ENCODE data around the gene RPS29. TPM values are rescaled to one million over a fixed set of nuclear protein-coding genes. Genes with fewer than 3 reads are reported as not detected.

RPS29 gene

DNA sequence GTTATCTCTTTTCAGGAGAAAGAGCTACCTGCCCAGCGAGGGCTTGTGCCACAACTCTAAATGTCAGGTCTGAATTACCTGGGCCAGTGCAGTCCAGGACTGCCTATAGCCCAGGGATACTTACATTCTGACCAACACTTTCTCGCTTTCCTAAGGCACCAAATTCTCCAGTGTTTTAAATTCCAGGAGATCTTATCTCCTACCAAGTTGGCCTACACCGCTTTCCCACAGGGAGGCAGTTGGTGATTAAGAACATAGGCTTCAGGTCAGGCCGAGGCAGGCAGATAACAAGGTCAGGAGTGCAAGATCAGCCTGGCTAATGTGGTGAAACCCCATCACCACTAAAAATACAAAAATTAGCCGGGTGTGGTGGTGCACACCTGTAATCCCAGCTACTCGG is 41.1 kb downstream of the RPS29 start:
- Histone ChIP-seq H3K4me2 (ENCODE audit: insufficient read depth, low read length, poor library complexity, severe bottlenecking) (no peak overlapping the region), H3K4me3 (ENCODE audit: low read length in 2 of 2) (no peak overlapping the region), H2BK5ac (ENCODE audit: low read length) (no peak overlapping the region), H3K9me3 (replicated peaks in 1 of 2; ENCODE audit: control insufficient read depth in 2 of 2, insufficient read depth in 1 of 2, low read depth in 1 of 2, low read length in 2 of 2) (peaks cover 0 to 2% of the 10 kb centered on the region in 2 donors), H2AFZ (ENCODE audit: low read length) (no peak overlapping the region), H3K79me1 (ENCODE audit: low read depth, low read length) (no peaks in the 10 kb centered on the region), H3K23ac (ENCODE audit: low read depth, low read length, poor library complexity) (no peak overlapping the region), H2BK120ac (ENCODE audit: low read depth, low read length) (no peak overlapping the region), H4K91ac (ENCODE audit: low read depth, low read length, poor library complexity) (no peak overlapping the region), H3K14ac (ENCODE audit: low read length) (no peak overlapping the region), H3K36me3 (replicated peaks in 1 of 2; ENCODE audit: control insufficient read depth in 2 of 2, insufficient read depth in 2 of 2, low read length in 2 of 2) (no peaks in the 10 kb centered on the region), H3K18ac (ENCODE audit: low read length) (no peak overlapping the region), H3K9ac (ENCODE audit: low read depth, low read length, poor library complexity) (no peak overlapping the region), H2BK15ac (ENCODE audit: low read length) (no peak overlapping the region), H2BK12ac (ENCODE audit: low read length) (no peak overlapping the region), H2AK5ac (ENCODE audit: low read depth, low read length) (no peak overlapping the region), H4K8ac (ENCODE audit: low read depth, low read length) (no peak overlapping the region), H3K27ac (replicated peaks; ENCODE audit: low read length) (no peak overlapping the region), H3K4me1 (ENCODE audit: control insufficient read depth in 2 of 2, insufficient read depth in 1 of 2, low read depth in 1 of 2, low read length in 2 of 2) (peaks cover 3 to 8% of the 10 kb centered on the region in 2 donors), H3K4ac (ENCODE audit: low read length) (no peak overlapping the region), H3K27me3 (ENCODE audit: control insufficient read depth in 3 of 3, insufficient read depth in 3 of 3, low read depth in 1 of 3, low read length in 3 of 3) (no peaks in the 10 kb centered on the region)
- WGBS, 2 donors (ENCODE audit: extremely low coverage in 2 of 2, insufficient read length in 2 of 2, insufficient replicate concordance in 1 of 2): no CpG with 5 or more reads among the region's 6 CpGs
- DNase-seq (ENCODE audit: low spot score): no peak

DNA sequence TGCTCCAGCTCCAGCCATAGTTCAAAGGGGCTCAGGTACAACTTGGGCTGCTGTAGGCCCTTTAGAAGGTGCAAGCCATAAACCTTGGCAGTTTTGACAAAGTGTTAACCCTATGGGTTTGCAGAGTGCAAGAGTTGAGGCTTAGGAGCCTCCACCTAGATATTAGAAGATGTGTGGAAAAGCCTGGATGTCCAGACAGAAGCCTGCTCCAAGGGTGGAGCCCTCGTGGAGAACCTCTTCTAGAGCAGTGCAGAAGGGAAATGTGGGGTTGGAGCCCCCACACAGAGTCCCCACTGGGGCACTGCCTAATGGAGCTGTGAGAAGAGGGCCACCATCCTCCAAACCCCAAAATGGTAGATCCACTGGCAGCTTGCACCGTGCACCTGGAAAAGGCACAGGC is 45.1 kb downstream of the RPS29 start:
- H2BK120ac ChIP-seq (ENCODE audit: low read depth, low read length): no peak overlapping the region
- WGBS, 2 donors (ENCODE audit: extremely low coverage in 2 of 2, insufficient read length in 2 of 2, insufficient replicate concordance in 1 of 2): no CpG with 5 or more reads among the region's 2 CpGs
- no peak overlapping the region for H4K91ac ChIP-seq (ENCODE audit: low read depth, low read length, poor library complexity)
- H3K14ac ChIP-seq (ENCODE audit: low read length): no peak overlapping the region
- H3K18ac ChIP-seq (ENCODE audit: low read length): no peak overlapping the region
- H3K36me3 ChIP-seq (replicated peaks in 1 of 2; ENCODE audit: control insufficient read depth in 2 of 2, insufficient read depth in 2 of 2, low read length in 2 of 2): no peaks in the 10 kb centered on the region
- no peak overlapping the region for H4K8ac ChIP-seq (ENCODE audit: low read depth, low read length)
- no peak overlapping the region for H3K9ac ChIP-seq (ENCODE audit: low read depth, low read length, poor library complexity)
- no peaks in the 10 kb centered on the region for H3K79me1 ChIP-seq (ENCODE audit: low read depth, low read length)
- H2BK5ac ChIP-seq (ENCODE audit: low read length): no peak overlapping the region
- H2AK5ac ChIP-seq (ENCODE audit: low read depth, low read length): no peak overlapping the region
- no peak overlapping the region for H3K4me3 ChIP-seq (ENCODE audit: low read length in 2 of 2)
- H3K4me1 ChIP-seq (ENCODE audit: control insufficient read depth in 2 of 2, insufficient read depth in 1 of 2, low read depth in 1 of 2, low read length in 2 of 2): no peaks in the 10 kb centered on the region
- H2BK12ac ChIP-seq (ENCODE audit: low read length): no peak overlapping the region
- no peak overlapping the region for H3K27ac ChIP-seq (replicated peaks; ENCODE audit: low read length)
- peaks cover 0 to 2% of the 10 kb centered on the region in 2 donors for H3K9me3 ChIP-seq (replicated peaks in 1 of 2; ENCODE audit: control insufficient read depth in 2 of 2, insufficient read depth in 1 of 2, low read depth in 1 of 2, low read length in 2 of 2)
- H2AFZ ChIP-seq (ENCODE audit: low read length): no peak overlapping the region
- DNase-seq (ENCODE audit: low spot score): no peak
- no peaks in the 10 kb centered on the region for H3K27me3 ChIP-seq (ENCODE audit: control insufficient read depth in 3 of 3, insufficient read depth in 3 of 3, low read depth in 1 of 3, low read length in 3 of 3)
- H3K23ac ChIP-seq (ENCODE audit: low read depth, low read length, poor library complexity): no peak overlapping the region
- no peak overlapping the region for H2BK15ac ChIP-seq (ENCODE audit: low read length)
- no peak overlapping the region for H3K4ac ChIP-seq (ENCODE audit: low read length)
- no peak overlapping the region for H3K4me2 ChIP-seq (ENCODE audit: insufficient read depth, low read length, poor library complexity, severe bottlenecking)

DNA sequence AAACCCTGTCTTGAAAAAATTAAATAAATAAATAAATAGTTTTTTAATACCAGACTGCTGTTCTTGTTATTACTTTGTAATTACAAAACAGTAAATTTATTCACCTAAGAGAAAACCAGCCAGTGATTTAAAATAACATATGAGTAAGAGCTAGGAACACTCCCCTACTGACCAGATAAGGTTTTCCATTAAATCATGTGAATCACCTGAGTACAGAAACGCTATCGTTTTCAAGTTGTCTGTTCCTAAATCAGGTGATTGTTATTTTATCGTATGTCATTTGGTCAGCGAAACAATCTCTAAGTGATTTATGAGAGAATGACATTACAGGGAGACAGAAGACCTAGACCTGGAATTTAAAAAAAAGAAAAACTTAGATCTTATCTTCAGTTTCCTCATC is 47.3 kb downstream of the RPS29 start:
- Histone ChIP-seq H3K4ac (ENCODE audit: low read length) (no peak overlapping the region), H3K9ac (ENCODE audit: low read depth, low read length, poor library complexity) (no peak overlapping the region), H3K9me3 (replicated peaks in 1 of 2; ENCODE audit: control insufficient read depth in 2 of 2, insufficient read depth in 1 of 2, low read depth in 1 of 2, low read length in 2 of 2) (peaks cover 0 to 2% of the 10 kb centered on the region in 2 donors), H2BK120ac (ENCODE audit: low read depth, low read length) (no peak overlapping the region), H2AFZ (ENCODE audit: low read length) (no peak overlapping the region), H3K27ac (replicated peaks; ENCODE audit: low read length) (no peak overlapping the region), H4K91ac (ENCODE audit: low read depth, low read length, poor library complexity) (no peak overlapping the region), H2BK5ac (ENCODE audit: low read length) (no peak overlapping the region), H3K79me1 (ENCODE audit: low read depth, low read length) (no peaks in the 10 kb centered on the region), H3K4me1 (ENCODE audit: control insufficient read depth in 2 of 2, insufficient read depth in 1 of 2, low read depth in 1 of 2, low read length in 2 of 2) (no peaks in the 10 kb centered on the region), H2AK5ac (ENCODE audit: low read depth, low read length) (no peak overlapping the region), H3K23ac (ENCODE audit: low read depth, low read length, poor library complexity) (no peak overlapping the region), H3K14ac (ENCODE audit: low read length) (no peak overlapping the region), H3K18ac (ENCODE audit: low read length) (no peak overlapping the region), H2BK12ac (ENCODE audit: low read length) (no peak overlapping the region), H2BK15ac (ENCODE audit: low read length) (no peak overlapping the region), H3K27me3 (ENCODE audit: control insufficient read depth in 3 of 3, insufficient read depth in 3 of 3, low read depth in 1 of 3, low read length in 3 of 3) (no peaks in the 10 kb centered on the region), H4K8ac (ENCODE audit: low read depth, low read length) (no peak overlapping the region), H3K4me3 (ENCODE audit: low read length in 2 of 2) (no peak overlapping the region), H3K36me3 (replicated peaks in 1 of 2; ENCODE audit: control insufficient read depth in 2 of 2, insufficient read depth in 2 of 2, low read length in 2 of 2) (no peaks in the 10 kb centered on the region), H3K4me2 (ENCODE audit: insufficient read depth, low read length, poor library complexity, severe bottlenecking) (no peak overlapping the region)
- no peak for DNase-seq (ENCODE audit: low spot score)
- no CpG with 5 or more reads among the region's 4 CpGs for WGBS, 2 donors (ENCODE audit: extremely low coverage in 2 of 2, insufficient read length in 2 of 2, insufficient replicate concordance in 1 of 2)

Small RNAs within 50 kb of the gene (small RNA-seq; reads per million reads assigned to genes)
- not detected for gene AL139099.3 (ENCODE audit: insufficient read depth)
- gene AL139099.4 (ENCODE audit: insufficient read depth): not detected
- not detected for gene RF00019 (ENCODE audit: insufficient read depth)
- not detected for gene RNA5SP384 (ENCODE audit: insufficient read depth)
